Suppressor macrophage treated with lipopolysaccharide for 4 hours (primary cell): Measurements from ENCODE around the gene RGPD3.
A peak's percentile ranks its signal among the peaks of the same experiment; 100 is the strongest.
"Not testable (repeated sequence)": the region's sequence is repeated elsewhere in the genome, so short reads cannot be mapped to it uniquely, and the experiment has no call there.

Experiments used
- DNase-seq: peaks from one replicate; pipeline ENCODE4 v3.0.0-alpha.2; 2020

The RGPD3 gene

GRCh38 chr2:106468107-106468506 lies at the start of gene RGPD3:
RGPD3 (minus strand) TSS chr2:106468413; CDS start chr2:106468288, 125 bp downstream.
- DNase-seq: not testable (repeated sequence)

- DNase-seq: no peak
These were observed 49.1 kb upstream of the RGPD3 start for GRCh38 chr2:106517329-106517728.

GRCh38 chr2:106516864-106517263 lies 48.7 kb upstream of the RGPD3 start:
- no peak for DNase-seq

- no peak for DNase-seq
These were observed 48.2 kb upstream of the RGPD3 start for GRCh38 chr2:106516436-106516835.

GRCh38 chr2:106514827-106515226 lies 46.6 kb upstream of the RGPD3 start:
- peak; percentile 29 for DNase-seq

- not testable (repeated sequence) for DNase-seq
These were observed 45.2 kb upstream of the RGPD3 start for GRCh38 chr2:106513391-106513790.

- DNase-seq: peak; percentile 39
These were observed 43.7 kb upstream of the RGPD3 start for GRCh38 chr2:106511934-106512333.

GRCh38 chr2:106511476-106511901 lies 43.3 kb upstream of the RGPD3 start:
- peak; percentile 91 for DNase-seq

GRCh38 chr2:106510791-106511190 lies 42.6 kb upstream of the RGPD3 start:
- DNase-seq: peak; percentile 44

- not testable (repeated sequence) for DNase-seq
These were observed 41.2 kb upstream of the RGPD3 start for GRCh38 chr2:106509374-106509770.

GRCh38 chr2:106508660-106509373 lies 40.6 kb upstream of the RGPD3 start:
- not testable (repeated sequence) for DNase-seq

- not testable (repeated sequence) for DNase-seq
These were observed 37.9 kb upstream of the RGPD3 start for GRCh38 chr2:106506002-106506687.

- not testable (repeated sequence) for DNase-seq
These were observed 36.6 kb upstream of the RGPD3 start for GRCh38 chr2:106504787-106505186.

GRCh38 chr2:106504192-106504591 lies 36.0 kb upstream of the RGPD3 start:
- not testable (repeated sequence) for DNase-seq

- DNase-seq: not testable (repeated sequence)
These were observed 34.1 kb upstream of the RGPD3 start for GRCh38 chr2:106502351-106502750.

GRCh38 chr2:106500350-106500749 lies 32.1 kb upstream of the RGPD3 start:
- DNase-seq: not testable (repeated sequence)

GRCh38 chr2:106498549-106498948 lies 30.3 kb upstream of the RGPD3 start:
- DNase-seq: not testable (repeated sequence)

- DNase-seq: not testable (repeated sequence)
These were observed 24.7 kb upstream of the RGPD3 start for GRCh38 chr2:106492913-106493312.

GRCh38 chr2:106492399-106492798 lies 24.2 kb upstream of the RGPD3 start:
- DNase-seq: not testable (repeated sequence)

- DNase-seq: not testable (repeated sequence)
These were observed 21.5 kb upstream of the RGPD3 start for GRCh38 chr2:106489701-106490100.

- DNase-seq: not testable (repeated sequence)
These were observed 19.4 kb upstream of the RGPD3 start for GRCh38 chr2:106487386-106488191.

GRCh38 chr2:106486551-106487385 lies 18.6 kb upstream of the RGPD3 start, which contains the start of gene CD8B2:
CD8B2 (plus strand) TSS chr2:106487364; CDS start chr2:106487427, 63 bp downstream.
- DNase-seq: not testable (repeated sequence)
